GM12873 (cell line): ENCODE results near the gene DOCK7.

ENCODE experiments used
- TF ChIP-seq, protein P1 (sequence below): IDR thresholded peaks from 2 replicates; pipeline ENCODE4 v1.5.1; 2012; ENCODE audit warnings: low read depth, mild to moderate bottlenecking, moderate library complexity, low read length, control low read depth; ENCODE audit not compliant: insufficient read depth; ENCODE audit errors: missing control alignments

Gene DOCK7

GRCh38 chr1:62621907-62622306, 66.3 kb downstream of the DOCK7 start:
- TF ChIP-seq, protein P1, sequence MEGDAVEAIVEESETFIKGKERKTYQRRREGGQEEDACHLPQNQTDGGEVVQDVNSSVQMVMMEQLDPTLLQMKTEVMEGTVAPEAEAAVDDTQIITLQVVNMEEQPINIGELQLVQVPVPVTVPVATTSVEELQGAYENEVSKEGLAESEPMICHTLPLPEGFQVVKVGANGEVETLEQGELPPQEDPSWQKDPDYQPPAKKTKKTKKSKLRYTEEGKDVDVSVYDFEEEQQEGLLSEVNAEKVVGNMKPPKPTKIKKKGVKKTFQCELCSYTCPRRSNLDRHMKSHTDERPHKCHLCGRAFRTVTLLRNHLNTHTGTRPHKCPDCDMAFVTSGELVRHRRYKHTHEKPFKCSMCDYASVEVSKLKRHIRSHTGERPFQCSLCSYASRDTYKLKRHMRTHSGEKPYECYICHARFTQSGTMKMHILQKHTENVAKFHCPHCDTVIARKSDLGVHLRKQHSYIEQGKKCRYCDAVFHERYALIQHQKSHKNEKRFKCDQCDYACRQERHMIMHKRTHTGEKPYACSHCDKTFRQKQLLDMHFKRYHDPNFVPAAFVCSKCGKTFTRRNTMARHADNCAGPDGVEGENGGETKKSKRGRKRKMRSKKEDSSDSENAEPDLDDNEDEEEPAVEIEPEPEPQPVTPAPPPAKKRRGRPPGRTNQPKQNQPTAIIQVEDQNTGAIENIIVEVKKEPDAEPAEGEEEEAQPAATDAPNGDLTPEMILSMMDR, result no peak

GRCh38 chr1:62613890-62614289, 74.3 kb downstream of the DOCK7 start:
- TF ChIP-seq, protein P1, result no peak

- TF ChIP-seq, protein P1, result no peak
Observed at GRCh38 chr1:62613325-62613727, 74.9 kb downstream of the DOCK7 start.

- TF ChIP-seq, protein P1, result no peak
Observed at GRCh38 chr1:62612770-62613169, 75.4 kb downstream of the DOCK7 start.

DNA sequence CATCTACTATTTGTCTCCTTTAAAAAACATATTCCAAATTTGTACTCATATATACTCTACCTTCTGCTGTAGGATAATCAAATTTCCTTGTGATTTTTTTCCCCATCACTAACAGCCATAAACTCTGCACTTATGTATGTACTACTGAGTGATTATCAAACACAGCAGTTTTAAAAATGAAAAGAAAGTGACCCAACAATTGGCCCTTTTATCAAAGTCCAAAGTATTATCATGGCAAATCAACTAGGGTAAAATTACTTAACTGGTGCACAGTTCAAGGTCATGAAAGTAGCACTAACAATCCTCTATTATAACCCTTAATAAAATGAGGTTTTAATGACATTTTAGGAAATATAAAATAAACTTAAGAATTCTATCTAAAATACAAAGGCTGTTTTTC, 79.3 kb downstream of the DOCK7 start:
- TF ChIP-seq, protein P1, result no peak

DNA sequence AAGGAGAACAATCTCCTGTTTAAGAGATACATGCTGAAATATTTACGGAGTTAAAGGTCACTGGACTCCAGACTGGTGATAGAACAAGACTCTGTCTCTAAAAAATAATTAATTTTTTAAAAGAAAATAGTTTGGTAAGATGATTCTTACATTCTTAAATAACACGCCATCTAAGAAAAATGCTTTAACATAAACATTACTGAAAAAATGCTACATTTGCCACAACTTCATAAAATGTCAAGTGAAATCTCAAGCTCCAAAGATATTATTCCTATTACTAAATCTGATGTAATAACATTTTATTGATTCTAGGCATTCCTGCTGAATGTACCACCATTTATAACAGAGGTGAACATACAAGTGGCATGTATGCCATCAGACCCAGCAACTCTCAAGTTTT, 86.7 kb downstream of the DOCK7 start:
- TF ChIP-seq, protein P1, result no peak

DNA sequence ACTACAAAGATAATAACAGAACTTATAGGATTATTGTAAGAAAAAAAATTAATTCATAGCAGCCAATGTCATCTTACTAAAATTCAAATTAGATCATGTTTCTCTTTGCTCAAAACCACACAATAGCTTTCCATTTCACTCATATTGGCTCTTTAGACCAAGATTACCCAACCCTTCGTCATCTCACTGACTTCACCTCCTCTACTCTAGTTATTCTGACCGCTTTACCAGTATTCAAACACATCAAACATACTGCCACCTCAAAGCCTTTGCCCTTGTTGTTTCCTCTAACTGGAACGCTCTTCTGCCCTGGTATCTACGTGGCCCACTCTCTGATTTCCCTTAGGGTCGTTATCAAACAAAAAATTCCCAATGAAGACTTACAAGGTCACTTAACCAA, 89.1 kb downstream of the DOCK7 start:
- TF ChIP-seq, protein P1, result no peak
